HUES6 (cell line): ENCODE measurements around the gene TPM1.

Source experiments
- H3K27ac ChIP-seq: 2 replicates; pipeline ENCODE4 v1.7.0; 2013; ENCODE audit warnings: low read depth, mild to moderate bottlenecking, low read length, inconsistent platforms
- H3K27me3 ChIP-seq: 2 replicates; pipeline ENCODE4 v1.6.1; 2013; ENCODE audit warnings: low read length; ENCODE audit not compliant: control insufficient read depth, insufficient read depth
- H3K36me3 ChIP-seq: 2 replicates; pipeline ENCODE4 v1.6.1; 2013; ENCODE audit warnings: low read length; ENCODE audit not compliant: control insufficient read depth, insufficient read depth
- H3K4me1 ChIP-seq: 2 replicates; pipeline ENCODE4 v1.6.1; 2013; ENCODE audit warnings: low read length; ENCODE audit not compliant: control insufficient read depth, insufficient read depth
- H3K4me3 ChIP-seq: 2 replicates; pipeline ENCODE4 v1.5.1; 2013; ENCODE audit warnings: low read depth, low read length
- H3K9ac ChIP-seq: one replicate; pipeline ENCODE4 v1.6.1; 2013; ENCODE audit warnings: mild to moderate bottlenecking, low read length
- H3K9me3 ChIP-seq: 2 replicates; pipeline ENCODE4 v1.6.1; 2013; ENCODE audit warnings: low read depth, low read length; ENCODE audit not compliant: control insufficient read depth, insufficient read depth

Gene TPM1

GRCh38 chr15:63048776-63049665 is 6.5 kb downstream of the TPM1 start:
- H3K4me1 ChIP-seq: peaks cover 83% of the 10 kb centered on the region
- H3K36me3 ChIP-seq: peaks cover 84% of the 10 kb centered on the region
- H3K27me3 ChIP-seq: no peaks in the 10 kb centered on the region
- H3K27ac ChIP-seq: peak overlapping the region; percentile 37; the same call in 1 of the 2 replicates
- no peaks in the 10 kb centered on the region for H3K9me3 ChIP-seq
- H3K9ac ChIP-seq: peak overlapping the region; percentile 68
- peak overlapping the region; percentile 91 for H3K4me3 ChIP-seq

GRCh38 chr15:63049783-63050371 is 7.3 kb downstream of the TPM1 start:
- Histone ChIP-seq H3K27ac (no peak overlapping the region), H3K4me3 (peak overlapping the region; percentile 91), H3K36me3 (peaks cover 83% of the 10 kb centered on the region), H3K27me3 (no peaks in the 10 kb centered on the region), H3K9ac (no peak overlapping the region), H3K9me3 (no peaks in the 10 kb centered on the region), H3K4me1 (peaks cover 80% of the 10 kb centered on the region)

- Histone ChIP-seq H3K27me3 (no peaks in the 10 kb centered on the region), H3K4me3 (no peak overlapping the region), H3K36me3 (peaks cover 83% of the 10 kb centered on the region), H3K9me3 (no peaks in the 10 kb centered on the region), H3K9ac (no peak overlapping the region), H3K4me1 (peaks cover 72% of the 10 kb centered on the region), H3K27ac (peak overlapping the region; percentile 11; the same call in 1 of the 2 replicates)
Measured at GRCh38 chr15:63050731-63051155, 8.2 kb downstream of the TPM1 start.

GRCh38 chr15:63051156-63052066 is 8.9 kb downstream of the TPM1 start:
- Histone ChIP-seq H3K9me3 (no peaks in the 10 kb centered on the region), H3K9ac (peak overlapping the region; percentile 13), H3K4me1 (peaks cover 65% of the 10 kb centered on the region), H3K36me3 (peaks cover 82% of the 10 kb centered on the region), H3K27ac (peak overlapping the region; percentile 11; the same call in 1 of the 2 replicates), H3K27me3 (no peaks in the 10 kb centered on the region), H3K4me3 (no peak overlapping the region)

GRCh38 chr15:63052077-63052841 is 9.7 kb downstream of the TPM1 start:
- Histone ChIP-seq H3K4me3 (no peak overlapping the region), H3K9ac (no peak overlapping the region), H3K4me1 (peaks cover 57% of the 10 kb centered on the region), H3K27ac (no peak overlapping the region), H3K36me3 (peaks cover 82% of the 10 kb centered on the region), H3K27me3 (no peaks in the 10 kb centered on the region), H3K9me3 (no peaks in the 10 kb centered on the region)

- no peaks in the 10 kb centered on the region for H3K27me3 ChIP-seq
- peaks cover 85% of the 10 kb centered on the region for H3K36me3 ChIP-seq
- H3K9ac ChIP-seq: no peak overlapping the region
- H3K4me3 ChIP-seq: no peak overlapping the region
- H3K27ac ChIP-seq: peak overlapping the region; percentile 0; the same call in 1 of the 2 replicates
- peaks cover 51% of the 10 kb centered on the region for H3K4me1 ChIP-seq
- H3K9me3 ChIP-seq: no peaks in the 10 kb centered on the region
Measured at GRCh38 chr15:63052961-63053698, 10.6 kb downstream of the TPM1 start.

GRCh38 chr15:63054281-63054683 is 11.7 kb downstream of the TPM1 start:
- Histone ChIP-seq H3K9me3 (no peaks in the 10 kb centered on the region), H3K27ac (no peak overlapping the region), H3K27me3 (no peaks in the 10 kb centered on the region), H3K9ac (no peak overlapping the region), H3K4me3 (no peak overlapping the region), H3K36me3 (peaks cover 95% of the 10 kb centered on the region), H3K4me1 (peaks cover 46% of the 10 kb centered on the region)

GRCh38 chr15:63054985-63055384 is 12.4 kb downstream of the TPM1 start:
- Histone ChIP-seq H3K9me3 (no peaks in the 10 kb centered on the region), H3K4me1 (peaks cover 39% of the 10 kb centered on the region), H3K36me3 (peaks cover 95% of the 10 kb centered on the region), H3K27me3 (no peaks in the 10 kb centered on the region), H3K9ac (no peak overlapping the region), H3K4me3 (no peak overlapping the region), H3K27ac (no peak overlapping the region)

GRCh38 chr15:63056829-63057228 is 14.3 kb downstream of the TPM1 start:
- Histone ChIP-seq H3K4me3 (no peak overlapping the region), H3K4me1 (peaks cover 21% of the 10 kb centered on the region), H3K36me3 (peaks cover 95% of the 10 kb centered on the region), H3K27ac (no peak overlapping the region), H3K9ac (no peak overlapping the region), H3K9me3 (no peaks in the 10 kb centered on the region), H3K27me3 (no peaks in the 10 kb centered on the region)
